Measurements from ENCODE around the gene INTS11.

- TF ChIP-seq POLR2A (IDR thresholded peaks at IDR 0.05; ENCODE audit: low read depth, low read length) = no peak
- no peak for TF ChIP-seq POLR2AphosphoS5 (IDR thresholded peaks at IDR 0.05; ENCODE audit: low read depth, low read length)
Observed at GRCh38 chr1:1342584-1343115, 18.2 kb upstream of the INTS11 start.

Data from GM12891 (cell line).